HL-60 (cell line): ENCODE data around the gene URB1.

Experiments
- DNase-seq, 2 experiments: peaks; one replicate each; pipeline ENCODE4 v3.0.0-alpha.2; 2010 to 2020; ENCODE audit warnings: low read depth in 1 of 2, low spot score in 1 of 2
- H3K27ac ChIP-seq: fragments of 250-450 bp; sonication (Bioruptor Pico); replicated peaks from 2 replicates; pipeline ENCODE4 v1.5.1; 2020; ENCODE audit warnings: mild to moderate bottlenecking, moderate library complexity
- H3K27me3 ChIP-seq: fragments of 250-450 bp; sonication (Bioruptor Pico); 2 replicates; pipeline ENCODE4 v1.5.1; 2021; ENCODE audit warnings: mild to moderate bottlenecking, moderate library complexity; ENCODE audit not compliant: insufficient read depth, poor library complexity, severe bottlenecking
- H3K4me3 ChIP-seq: replicated peaks from 2 replicates; pipeline ENCODE4 v1.5.1; 2011; ENCODE audit warnings: mild to moderate bottlenecking, control low read depth, low read length; ENCODE audit not compliant: insufficient read depth
- GABPA ChIP-seq: IDR thresholded peaks from 2 replicates; pipeline ENCODE4 v1.6.1; 2012; ENCODE audit warnings: low read depth
- POLR2AphosphoS5 ChIP-seq: IDR thresholded peaks from 2 replicates; pipeline ENCODE4 v1.6.1; 2012; ENCODE audit warnings: low read depth
- SPI1 ChIP-seq: IDR thresholded peaks from 2 replicates; pipeline ENCODE4 v1.6.1; 2012; ENCODE audit warnings: low read depth, mild to moderate bottlenecking, borderline replicate concordance
- TF ChIP-seq, protein P1 (sequence below): IDR thresholded peaks from 2 replicates; pipeline ENCODE4 v1.6.1; 2012; ENCODE audit warnings: low read depth; ENCODE audit not compliant: insufficient replicate concordance
- TF ChIP-seq, protein P2 (sequence below): IDR thresholded peaks from one replicate; pipeline ENCODE4 v1.5.1; 2011; ENCODE audit warnings: low read length, control low read depth, inconsistent platforms; ENCODE audit not compliant: insufficient read depth

The URB1 gene

DNA sequence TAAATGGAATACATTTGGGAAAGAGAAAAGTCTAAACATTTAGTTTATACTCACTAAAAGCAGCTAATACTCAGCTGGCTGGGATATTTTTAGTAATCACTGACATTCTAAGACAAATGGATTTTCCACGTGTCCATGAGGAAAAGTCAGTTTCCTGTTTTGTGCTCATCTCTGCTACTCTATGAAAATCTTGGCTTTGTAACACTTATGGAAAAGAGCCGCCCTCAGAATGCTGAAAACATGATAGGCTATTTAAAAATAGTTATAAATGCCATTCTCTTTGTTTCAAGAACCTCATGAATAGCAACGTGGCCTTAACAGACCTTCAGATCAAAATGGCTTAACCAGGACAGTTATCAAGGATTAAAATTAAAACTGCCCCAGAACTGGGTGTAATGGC, 64.2 kb downstream of the URB1 start:
- DNase-seq: no peak
- no peak for TF ChIP-seq SPI1
- TF ChIP-seq, protein P1, sequence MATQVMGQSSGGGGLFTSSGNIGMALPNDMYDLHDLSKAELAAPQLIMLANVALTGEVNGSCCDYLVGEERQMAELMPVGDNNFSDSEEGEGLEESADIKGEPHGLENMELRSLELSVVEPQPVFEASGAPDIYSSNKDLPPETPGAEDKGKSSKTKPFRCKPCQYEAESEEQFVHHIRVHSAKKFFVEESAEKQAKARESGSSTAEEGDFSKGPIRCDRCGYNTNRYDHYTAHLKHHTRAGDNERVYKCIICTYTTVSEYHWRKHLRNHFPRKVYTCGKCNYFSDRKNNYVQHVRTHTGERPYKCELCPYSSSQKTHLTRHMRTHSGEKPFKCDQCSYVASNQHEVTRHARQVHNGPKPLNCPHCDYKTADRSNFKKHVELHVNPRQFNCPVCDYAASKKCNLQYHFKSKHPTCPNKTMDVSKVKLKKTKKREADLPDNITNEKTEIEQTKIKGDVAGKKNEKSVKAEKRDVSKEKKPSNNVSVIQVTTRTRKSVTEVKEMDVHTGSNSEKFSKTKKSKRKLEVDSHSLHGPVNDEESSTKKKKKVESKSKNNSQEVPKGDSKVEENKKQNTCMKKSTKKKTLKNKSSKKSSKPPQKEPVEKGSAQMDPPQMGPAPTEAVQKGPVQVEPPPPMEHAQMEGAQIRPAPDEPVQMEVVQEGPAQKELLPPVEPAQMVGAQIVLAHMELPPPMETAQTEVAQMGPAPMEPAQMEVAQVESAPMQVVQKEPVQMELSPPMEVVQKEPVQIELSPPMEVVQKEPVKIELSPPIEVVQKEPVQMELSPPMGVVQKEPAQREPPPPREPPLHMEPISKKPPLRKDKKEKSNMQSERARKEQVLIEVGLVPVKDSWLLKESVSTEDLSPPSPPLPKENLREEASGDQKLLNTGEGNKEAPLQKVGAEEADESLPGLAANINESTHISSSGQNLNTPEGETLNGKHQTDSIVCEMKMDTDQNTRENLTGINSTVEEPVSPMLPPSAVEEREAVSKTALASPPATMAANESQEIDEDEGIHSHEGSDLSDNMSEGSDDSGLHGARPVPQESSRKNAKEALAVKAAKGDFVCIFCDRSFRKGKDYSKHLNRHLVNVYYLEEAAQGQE: no peak
- TF ChIP-seq POLR2AphosphoS5: no peak
- no peak for TF ChIP-seq GABPA
- TF ChIP-seq, protein P2, sequence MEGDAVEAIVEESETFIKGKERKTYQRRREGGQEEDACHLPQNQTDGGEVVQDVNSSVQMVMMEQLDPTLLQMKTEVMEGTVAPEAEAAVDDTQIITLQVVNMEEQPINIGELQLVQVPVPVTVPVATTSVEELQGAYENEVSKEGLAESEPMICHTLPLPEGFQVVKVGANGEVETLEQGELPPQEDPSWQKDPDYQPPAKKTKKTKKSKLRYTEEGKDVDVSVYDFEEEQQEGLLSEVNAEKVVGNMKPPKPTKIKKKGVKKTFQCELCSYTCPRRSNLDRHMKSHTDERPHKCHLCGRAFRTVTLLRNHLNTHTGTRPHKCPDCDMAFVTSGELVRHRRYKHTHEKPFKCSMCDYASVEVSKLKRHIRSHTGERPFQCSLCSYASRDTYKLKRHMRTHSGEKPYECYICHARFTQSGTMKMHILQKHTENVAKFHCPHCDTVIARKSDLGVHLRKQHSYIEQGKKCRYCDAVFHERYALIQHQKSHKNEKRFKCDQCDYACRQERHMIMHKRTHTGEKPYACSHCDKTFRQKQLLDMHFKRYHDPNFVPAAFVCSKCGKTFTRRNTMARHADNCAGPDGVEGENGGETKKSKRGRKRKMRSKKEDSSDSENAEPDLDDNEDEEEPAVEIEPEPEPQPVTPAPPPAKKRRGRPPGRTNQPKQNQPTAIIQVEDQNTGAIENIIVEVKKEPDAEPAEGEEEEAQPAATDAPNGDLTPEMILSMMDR: no peak
- Histone ChIP-seq H3K27ac (no peak overlapping the region), H3K27me3 (no peaks in the 10 kb centered on the region), H3K4me3 (no peak overlapping the region)

GRCh38 chr21:32325706-32326105, 67.1 kb downstream of the URB1 start:
- TF ChIP-seq SPI1 (no peak), POLR2AphosphoS5 (no peak)
- TF ChIP-seq, protein P1: no peak
- Histone ChIP-seq H3K27ac (no peak overlapping the region), H3K27me3 (no peaks in the 10 kb centered on the region), H3K4me3 (no peak overlapping the region)
- no peak for DNase-seq

GRCh38 chr21:32322676-32323075, 70.1 kb downstream of the URB1 start:
- Histone ChIP-seq H3K27ac (no peak overlapping the region), H3K4me3 (no peak overlapping the region), H3K27me3 (no peaks in the 10 kb centered on the region)
- TF ChIP-seq, protein P1: no peak
- TF ChIP-seq POLR2AphosphoS5: no peak
- TF ChIP-seq GABPA: no peak
- TF ChIP-seq SPI1: no peak
- TF ChIP-seq, protein P2: no peak
- no peak for DNase-seq

- Histone ChIP-seq H3K4me3 (no peak overlapping the region), H3K27ac (no peak overlapping the region), H3K27me3 (no peaks in the 10 kb centered on the region)
- no peak for TF ChIP-seq GABPA
- no peak for DNase-seq
Measured at GRCh38 chr21:32322103-32322502, 70.7 kb downstream of the URB1 start.
